ENCODE measurements around the gene WSB1. TPM values are rescaled to one million over a fixed set of nuclear protein-coding genes. Genes with fewer than 3 reads are reported as not detected.

Gene WSB1
- total RNA-seq, 1 donor from 2014 or later, result 177 TPM

DNA sequence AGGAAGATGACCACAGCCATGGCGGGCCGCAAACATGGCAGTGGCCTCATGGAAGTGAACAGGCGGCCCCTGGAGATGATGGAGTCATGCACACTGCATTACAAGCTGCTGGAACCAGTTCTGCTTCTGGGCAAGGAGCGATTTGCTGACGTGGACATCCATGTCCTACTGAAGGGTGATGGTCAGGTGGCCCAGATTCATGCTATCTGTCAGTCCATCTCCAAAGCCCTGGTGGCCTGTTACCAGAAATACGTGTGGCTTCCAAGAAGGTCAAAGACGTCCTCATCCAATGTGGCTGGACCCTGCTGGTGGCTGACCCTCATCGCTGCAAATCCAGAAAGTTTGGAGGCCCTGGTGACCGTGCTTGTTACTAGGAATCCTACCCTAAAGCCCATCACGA is 13.4 kb upstream of the WSB1 start:
- DNase-seq (ENCODE audit: low spot score), result no peak

DNA sequence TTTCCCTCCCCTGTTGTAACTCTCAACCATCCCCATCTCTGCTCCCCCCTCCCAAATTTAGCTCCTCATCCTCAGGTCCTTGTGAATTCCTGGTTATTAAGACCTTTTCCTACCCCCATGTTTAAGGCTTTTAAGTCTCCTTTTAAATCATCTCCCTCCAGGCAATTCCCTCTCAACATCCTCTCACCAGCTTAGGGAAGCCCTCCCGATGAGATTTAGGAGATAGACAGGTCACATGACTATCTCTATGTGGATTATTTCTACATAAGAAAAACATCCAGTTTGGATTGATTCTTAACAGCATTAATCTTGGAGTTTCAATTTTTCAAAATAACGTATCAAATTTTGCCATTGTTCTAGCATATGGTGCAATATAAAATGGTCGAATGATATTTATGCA is 12.5 kb upstream of the WSB1 start:
- no peak for DNase-seq (ENCODE audit: low spot score)

DNA sequence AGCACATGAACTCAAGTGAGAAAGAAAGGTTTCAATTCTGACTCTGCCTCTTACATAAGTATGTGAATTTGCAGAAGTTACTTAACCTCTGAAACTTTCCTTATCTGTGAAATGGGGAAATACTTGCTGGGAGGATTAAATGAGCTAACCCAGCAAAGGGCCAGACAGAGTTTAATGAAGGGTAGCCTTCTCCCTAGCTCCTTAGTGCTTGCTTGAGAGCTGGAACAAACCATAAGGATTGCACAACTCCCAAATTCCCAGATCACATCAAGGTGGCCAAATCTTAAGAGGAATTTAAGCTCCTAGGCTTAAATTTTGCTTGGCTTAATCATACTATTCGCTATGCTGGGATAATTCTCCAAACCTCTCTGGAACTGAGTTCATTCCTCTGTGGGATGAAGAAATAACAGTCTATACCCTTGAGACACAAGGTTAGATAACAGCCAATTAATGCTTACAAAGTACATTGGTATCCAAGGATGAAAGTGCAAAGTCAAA is 11.8 kb upstream of the WSB1 start:
- no peak for DNase-seq (ENCODE audit: low spot score)

DNA sequence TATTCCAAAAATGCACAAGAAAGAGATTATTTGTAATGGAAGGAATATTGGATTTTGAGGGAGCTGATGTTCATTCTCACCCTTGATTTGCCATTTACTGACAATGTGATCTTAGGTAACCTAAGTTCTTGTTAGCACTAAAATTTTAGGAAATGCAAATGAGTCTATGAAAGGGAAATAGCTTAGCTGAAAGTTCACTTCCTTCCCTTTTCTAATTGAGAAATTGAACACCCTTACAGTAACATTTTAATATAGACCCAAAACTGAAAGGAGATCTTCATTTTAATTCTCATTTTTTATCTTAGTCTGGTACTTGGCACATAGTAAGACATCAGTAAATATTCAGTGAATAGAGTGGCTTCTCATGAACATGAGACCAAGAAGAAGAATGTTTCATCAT is 10.9 kb upstream of the WSB1 start:
- no peak for DNase-seq (ENCODE audit: low spot score)

DNA sequence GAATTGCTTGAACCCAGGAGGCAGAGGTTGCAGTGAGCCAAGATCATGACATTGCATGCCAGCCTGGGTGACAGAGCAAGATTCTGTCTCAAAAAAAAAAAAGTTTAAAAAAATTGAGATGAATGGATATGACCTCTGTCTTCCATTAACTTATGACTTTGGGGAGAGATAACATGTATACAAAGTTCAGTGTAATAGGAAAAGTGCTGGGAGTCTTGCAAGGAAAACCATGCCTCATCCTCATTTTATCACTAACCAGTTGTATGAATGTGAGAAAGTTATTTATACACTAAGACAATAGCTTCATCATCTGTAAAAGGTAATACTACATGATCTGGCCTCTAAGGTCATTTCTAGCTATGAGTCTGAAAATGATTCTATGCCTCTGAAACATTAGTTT is 10.2 kb upstream of the WSB1 start:
- no peak for DNase-seq (ENCODE audit: low spot score)

DNA sequence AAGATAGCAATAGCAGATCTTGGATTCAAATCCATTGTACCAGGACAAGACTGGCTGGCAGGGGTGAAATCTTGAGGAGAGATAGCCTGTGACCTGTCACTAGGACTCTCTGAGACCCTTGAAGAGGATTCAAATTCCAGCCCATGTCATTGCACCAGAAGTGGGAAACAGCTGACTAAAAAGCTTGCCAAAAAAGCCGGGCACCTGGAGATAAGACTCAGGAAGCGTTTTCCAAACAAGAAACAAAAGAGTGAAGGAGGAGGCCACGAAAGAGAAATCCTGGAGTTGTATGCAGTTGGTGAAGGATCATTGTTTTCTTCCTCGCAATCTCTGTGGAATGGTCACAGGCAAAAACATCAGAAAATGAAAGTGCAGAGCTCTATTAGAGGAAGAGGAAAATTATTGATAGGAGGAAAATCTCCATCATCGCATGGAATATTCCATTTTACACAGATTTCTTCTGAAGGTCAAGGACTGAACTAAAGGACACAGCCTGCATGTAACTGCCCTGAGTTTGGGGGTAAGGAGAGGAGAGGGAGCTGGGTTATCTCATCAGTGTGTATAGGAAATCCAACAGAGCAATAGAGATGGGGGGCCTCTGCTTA is 9.0 kb upstream of the WSB1 start:
- DNase-seq (ENCODE audit: low spot score), result peak; percentile 31

GRCh38 chr17:27285516-27285915 is 8.4 kb upstream of the WSB1 start:
- DNase-seq (ENCODE audit: low spot score), result no peak

- DNase-seq (ENCODE audit: low spot score), result no peak
These were observed 5.7 kb upstream of the WSB1 start for GRCh38 chr17:27288183-27288582.

DNA sequence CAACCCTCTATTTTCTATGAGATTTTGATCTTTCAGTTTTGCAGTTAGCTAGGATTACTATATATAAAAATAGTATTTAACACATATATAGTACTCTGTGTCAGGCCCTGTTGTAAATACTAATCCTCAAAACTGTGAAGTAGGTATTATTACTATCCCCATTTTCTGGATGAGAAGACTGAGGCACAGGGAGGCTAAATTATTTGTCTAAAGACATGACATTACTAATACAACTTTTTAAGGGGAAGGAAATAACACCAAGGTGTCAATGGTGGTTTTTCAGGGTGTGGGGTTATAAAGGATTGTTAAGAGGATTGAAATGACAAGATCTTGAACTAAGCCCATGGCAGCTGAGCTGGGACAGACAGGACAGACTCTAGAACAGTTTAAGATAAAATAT is 4.1 kb upstream of the WSB1 start:
- DNase-seq (ENCODE audit: low spot score), result no peak

GRCh38 chr17:27290916-27291598 is 2.9 kb upstream of the WSB1 start:
- no peak for DNase-seq (ENCODE audit: low spot score)

DNA sequence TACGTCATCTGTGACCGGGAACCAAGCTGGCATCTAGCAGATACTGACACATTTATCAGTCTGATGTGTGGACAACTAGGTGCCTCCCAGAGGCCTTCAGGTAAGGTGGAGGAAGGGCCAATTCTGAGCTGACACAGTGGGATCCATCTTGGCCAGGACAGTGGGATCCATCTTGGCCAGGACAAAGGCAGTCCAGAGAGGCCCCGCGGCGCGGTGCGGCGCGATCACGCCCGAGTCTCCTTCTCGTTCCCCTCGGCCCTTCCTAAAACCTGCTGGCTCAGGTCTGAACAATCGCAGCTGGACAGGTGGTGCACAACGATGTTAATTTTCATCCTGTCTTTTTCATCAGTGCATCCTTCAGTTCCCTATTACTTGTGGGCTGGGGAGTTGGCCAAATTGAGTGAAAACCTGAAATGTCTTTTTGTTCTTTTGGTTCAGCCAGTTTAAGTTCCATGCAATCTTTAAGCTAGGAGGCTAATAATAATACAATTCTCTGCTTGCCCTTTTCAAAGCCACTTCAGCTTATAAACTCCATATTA is 486 bp upstream of the WSB1 start:
- DNase-seq (ENCODE audit: low spot score), result no peak

DNA sequence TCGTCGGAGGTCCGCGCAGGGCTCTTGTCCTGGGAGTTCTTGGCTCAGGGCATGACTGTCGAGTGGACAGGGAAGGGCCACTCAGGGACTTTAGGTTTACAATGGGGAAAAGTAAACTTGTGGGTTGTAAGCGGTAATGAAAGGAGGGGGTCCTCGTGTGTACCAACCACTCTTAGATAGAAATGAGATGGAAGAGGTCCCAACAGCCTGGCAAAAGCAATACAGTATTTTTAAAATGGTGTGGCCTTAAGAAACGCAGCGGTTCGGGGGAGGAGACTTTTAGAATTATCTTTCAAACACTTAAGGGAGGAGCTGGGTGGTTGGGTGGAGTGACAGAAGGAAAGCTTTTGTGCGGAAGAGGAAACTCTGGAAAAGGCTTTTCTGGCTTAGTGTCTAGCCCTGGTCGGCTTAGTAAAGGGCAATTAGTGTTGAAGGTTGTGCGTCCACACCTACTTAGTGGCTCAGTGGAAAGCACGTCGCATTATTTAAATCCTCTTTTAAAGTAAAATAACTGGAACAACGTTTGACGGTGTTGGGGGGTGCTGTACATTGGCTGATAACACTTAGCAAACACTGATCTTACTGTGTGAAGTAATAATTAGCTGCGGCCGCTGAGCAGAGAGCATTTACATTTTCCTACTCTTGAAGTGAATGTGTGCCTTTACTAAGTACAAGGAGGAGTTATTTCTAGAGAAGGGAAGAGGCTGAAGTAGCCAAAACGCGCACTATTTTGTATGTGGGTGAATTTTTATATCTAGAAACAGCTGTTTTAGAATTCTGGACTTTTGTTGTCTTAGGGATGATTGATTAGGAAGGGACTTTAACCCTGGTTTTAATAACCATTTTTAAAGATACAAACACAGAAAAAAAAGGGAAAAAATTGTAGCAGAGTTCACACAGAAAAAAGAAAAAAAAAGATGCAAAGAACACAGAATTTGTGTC is 1.0 kb downstream of the WSB1 start:
- DNase-seq (ENCODE audit: low spot score), result peak; percentile 77

GRCh38 chr17:27295945-27296344 is 2.0 kb downstream of the WSB1 start:
- no peak for DNase-seq (ENCODE audit: low spot score)

DNA sequence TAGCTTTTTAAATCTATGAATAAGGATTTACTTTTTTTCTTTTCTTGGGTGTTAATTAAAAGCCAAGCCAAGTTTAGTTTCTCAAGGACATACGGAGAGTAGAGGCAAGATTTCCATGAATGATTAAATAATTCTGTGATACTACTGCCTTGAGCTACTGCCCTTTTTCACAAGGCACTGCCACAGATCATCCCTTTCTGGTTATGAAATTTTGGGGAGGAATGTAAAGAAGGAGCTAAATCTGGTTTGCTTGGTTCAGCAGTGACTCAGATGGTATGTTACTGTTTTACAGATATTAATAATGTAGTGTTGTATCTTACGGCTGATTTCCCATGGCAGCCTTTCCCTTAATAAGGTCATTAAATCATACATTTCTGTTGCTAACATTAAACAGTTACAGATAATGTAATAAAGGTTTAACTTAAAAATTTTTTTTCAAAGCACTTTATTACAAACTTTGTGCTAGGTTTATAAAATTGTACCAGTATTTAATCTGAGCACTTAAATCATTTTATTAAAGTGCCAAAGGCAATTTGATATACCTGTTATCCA is 2.6 kb downstream of the WSB1 start:
- no peak for DNase-seq (ENCODE audit: low spot score)

GRCh38 chr17:27299384-27300049 is 5.6 kb downstream of the WSB1 start:
- DNase-seq (ENCODE audit: low spot score), result no peak

DNA sequence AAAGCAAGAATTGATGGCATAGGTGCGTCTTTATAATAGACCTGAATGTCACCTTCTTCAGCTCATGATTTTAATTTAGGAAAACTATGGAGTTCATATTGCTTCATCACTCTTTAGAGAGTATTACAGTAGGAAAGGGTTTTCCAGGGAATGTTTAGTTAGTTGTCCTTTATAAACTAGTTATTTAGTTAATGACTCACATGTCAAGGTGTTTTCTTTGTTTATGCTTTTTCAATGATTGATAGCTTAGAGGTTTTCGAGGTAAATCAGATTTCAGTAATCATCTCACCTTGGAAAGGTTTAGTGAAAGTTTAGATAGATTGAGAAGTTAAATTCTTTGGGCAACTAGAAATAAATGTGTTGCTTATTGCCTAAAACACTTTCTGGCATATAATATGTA is 9.8 kb downstream of the WSB1 start:
- DNase-seq (ENCODE audit: low spot score), result no peak

DNA sequence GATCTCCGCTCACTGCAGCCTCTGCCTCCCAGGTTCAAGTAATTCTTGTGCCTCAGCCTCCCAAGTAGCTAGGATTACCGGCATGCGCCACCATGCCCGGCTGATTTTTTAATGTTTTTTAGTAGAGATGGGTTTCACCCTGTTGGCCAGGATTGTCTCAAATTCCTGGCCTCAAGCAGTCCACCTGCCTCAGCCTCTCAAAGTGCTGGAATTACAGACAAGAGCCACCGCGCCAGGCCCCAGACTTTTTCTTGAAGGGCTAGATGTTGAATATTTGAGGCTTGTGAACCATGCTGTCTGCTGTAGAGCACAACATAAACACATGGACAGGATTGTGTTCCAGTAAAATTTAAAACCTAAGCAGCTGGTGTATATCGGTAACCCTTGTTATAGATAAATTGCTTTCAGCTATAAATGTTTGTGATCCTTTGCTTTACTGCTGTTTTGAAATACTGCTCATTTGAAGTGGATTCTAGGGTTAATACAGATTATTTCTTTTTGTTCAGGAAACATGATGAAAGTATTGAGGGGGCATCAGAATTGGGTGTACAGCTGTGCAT is 12.4 kb downstream of the WSB1 start:
- DNase-seq (ENCODE audit: low spot score), result no peak

GRCh38 chr17:27310565-27311110 is 16.7 kb downstream of the WSB1 start:
- DNase-seq (ENCODE audit: low spot score), result no peak

GRCh38 chr17:27313301-27313700 is 19.4 kb downstream of the WSB1 start:
- DNase-seq (ENCODE audit: low spot score), result no peak

- peak; percentile 82 for DNase-seq (ENCODE audit: low spot score)
These were observed 21.4 kb downstream of the WSB1 start for GRCh38 chr17:27315322-27315721.

Measured in mucosa of gallbladder (tissue), 1 donor.